ENCODE data around the gene CRYBB3.
A peak's percentile ranks its signal among the peaks of the same experiment; 100 is the strongest.

Gene CRYBB3

DNA sequence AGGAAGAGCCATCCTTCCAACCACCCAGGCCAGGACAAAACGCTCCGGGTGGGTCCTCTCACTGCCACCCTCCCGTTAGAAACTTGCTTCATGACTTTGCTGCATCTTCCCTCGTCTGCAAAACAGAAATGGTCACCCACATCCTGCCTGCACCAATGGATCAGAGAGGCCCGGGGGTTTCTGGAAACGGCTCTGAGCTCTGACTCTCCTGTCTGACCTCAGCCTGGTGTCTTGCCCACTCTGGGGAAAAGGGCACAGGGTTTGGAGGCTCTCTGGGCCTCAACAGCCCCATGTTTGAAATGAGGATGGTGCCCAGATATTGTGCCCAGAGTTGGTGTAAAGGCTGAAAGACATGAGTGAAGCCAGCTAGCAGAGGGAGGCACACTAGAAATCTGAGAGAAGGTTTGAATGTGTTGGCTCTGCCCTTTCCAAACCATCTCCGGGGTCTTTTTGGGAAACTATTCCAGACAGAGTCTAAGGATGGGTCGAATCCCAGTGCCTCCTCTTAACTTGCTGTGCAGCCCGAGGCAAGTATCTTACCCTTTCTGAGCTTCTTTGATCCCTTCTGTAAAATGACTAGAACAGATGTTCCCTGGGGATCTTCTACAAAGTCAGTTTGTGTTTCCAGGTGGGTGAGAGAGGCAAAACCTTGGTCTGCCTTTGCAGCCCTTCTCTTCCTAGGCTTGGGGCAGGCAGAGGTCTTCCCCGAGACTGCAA, 2.1 kb downstream of the CRYBB3 start:
- TF ChIP-seq EP300 (IDR thresholded peaks at IDR 0.05; ENCODE audit: borderline replicate concordance) = no peak
- no peak for TF ChIP-seq NFIC (IDR thresholded peaks at IDR 0.05)
- TF ChIP-seq, protein P1, sequence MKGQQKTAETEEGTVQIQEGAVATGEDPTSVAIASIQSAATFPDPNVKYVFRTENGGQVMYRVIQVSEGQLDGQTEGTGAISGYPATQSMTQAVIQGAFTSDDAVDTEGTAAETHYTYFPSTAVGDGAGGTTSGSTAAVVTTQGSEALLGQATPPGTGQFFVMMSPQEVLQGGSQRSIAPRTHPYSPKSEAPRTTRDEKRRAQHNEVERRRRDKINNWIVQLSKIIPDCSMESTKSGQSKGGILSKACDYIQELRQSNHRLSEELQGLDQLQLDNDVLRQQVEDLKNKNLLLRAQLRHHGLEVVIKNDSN (IDR thresholded peaks at IDR 0.05) = no peak
- TF ChIP-seq EGR1 (IDR thresholded peaks at IDR 0.05) = no peak
- TF ChIP-seq, protein P2, sequence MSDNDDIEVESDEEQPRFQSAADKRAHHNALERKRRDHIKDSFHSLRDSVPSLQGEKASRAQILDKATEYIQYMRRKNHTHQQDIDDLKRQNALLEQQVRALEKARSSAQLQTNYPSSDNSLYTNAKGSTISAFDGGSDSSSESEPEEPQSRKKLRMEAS (IDR thresholded peaks at IDR 0.05) = no peak
- TF ChIP-seq, protein P3, sequence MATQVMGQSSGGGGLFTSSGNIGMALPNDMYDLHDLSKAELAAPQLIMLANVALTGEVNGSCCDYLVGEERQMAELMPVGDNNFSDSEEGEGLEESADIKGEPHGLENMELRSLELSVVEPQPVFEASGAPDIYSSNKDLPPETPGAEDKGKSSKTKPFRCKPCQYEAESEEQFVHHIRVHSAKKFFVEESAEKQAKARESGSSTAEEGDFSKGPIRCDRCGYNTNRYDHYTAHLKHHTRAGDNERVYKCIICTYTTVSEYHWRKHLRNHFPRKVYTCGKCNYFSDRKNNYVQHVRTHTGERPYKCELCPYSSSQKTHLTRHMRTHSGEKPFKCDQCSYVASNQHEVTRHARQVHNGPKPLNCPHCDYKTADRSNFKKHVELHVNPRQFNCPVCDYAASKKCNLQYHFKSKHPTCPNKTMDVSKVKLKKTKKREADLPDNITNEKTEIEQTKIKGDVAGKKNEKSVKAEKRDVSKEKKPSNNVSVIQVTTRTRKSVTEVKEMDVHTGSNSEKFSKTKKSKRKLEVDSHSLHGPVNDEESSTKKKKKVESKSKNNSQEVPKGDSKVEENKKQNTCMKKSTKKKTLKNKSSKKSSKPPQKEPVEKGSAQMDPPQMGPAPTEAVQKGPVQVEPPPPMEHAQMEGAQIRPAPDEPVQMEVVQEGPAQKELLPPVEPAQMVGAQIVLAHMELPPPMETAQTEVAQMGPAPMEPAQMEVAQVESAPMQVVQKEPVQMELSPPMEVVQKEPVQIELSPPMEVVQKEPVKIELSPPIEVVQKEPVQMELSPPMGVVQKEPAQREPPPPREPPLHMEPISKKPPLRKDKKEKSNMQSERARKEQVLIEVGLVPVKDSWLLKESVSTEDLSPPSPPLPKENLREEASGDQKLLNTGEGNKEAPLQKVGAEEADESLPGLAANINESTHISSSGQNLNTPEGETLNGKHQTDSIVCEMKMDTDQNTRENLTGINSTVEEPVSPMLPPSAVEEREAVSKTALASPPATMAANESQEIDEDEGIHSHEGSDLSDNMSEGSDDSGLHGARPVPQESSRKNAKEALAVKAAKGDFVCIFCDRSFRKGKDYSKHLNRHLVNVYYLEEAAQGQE (IDR thresholded peaks at IDR 0.05; ENCODE audit: low read depth) = no peak
- no peak for TF ChIP-seq RAD21 (IDR thresholded peaks at IDR 0.05; ENCODE audit: low read depth)
- no peak for TF ChIP-seq CREB1 (IDR thresholded peaks at IDR 0.05; ENCODE audit: low read depth)
- TF ChIP-seq FOXM1 (IDR thresholded peaks at IDR 0.05; ENCODE audit: borderline replicate concordance, low read depth) = no peak
- no peak for TF ChIP-seq YY1 (IDR thresholded peaks at IDR 0.05; ENCODE audit: low read depth)
- no peak for TF ChIP-seq ZBTB7A (IDR thresholded peaks at IDR 0.05; ENCODE audit: low read depth)
- no peak for TF ChIP-seq CEBPB (IDR thresholded peaks at IDR 0.05)
- no peak for TF ChIP-seq TCF12 (IDR thresholded peaks at IDR 0.05; ENCODE audit: low read depth)
- no peak for TF ChIP-seq TAF1 (IDR thresholded peaks at IDR 0.05; ENCODE audit: low read depth)
- TF ChIP-seq TEAD4 (IDR thresholded peaks at IDR 0.05) = no peak

DNA sequence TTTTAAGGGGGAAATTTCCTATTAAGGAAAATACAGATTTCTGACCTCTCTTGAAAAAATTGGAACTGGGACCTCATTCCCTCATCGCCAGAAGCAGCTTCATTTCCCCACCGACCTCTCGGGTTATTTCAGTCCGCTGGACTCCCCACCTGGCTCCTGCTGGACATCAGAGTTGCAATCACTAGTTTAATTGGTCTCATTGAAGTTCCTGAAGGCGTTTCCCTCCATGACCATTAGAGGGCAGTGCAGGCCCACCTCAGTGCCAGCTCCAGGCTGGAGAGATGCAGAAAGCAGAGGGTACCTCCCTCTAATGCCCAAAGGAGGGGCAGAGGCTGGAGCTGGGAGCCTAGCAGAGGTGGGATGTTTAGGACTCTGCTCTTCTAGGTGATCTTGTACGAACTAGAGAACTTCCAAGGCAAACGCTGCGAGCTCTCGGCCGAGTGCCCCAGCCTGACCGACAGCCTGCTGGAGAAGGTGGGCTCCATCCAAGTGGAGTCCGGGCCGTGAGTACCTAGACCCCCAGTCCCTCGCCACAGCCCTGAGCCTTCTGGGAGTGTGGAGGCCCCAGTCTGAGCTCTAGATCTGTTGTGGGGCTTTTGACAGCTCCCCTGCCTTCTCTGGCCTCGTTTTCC, 2.7 kb downstream of the CRYBB3 start:
- TF ChIP-seq RAD21 (IDR thresholded peaks at IDR 0.05; ENCODE audit: low read depth) (peak; percentile 76), ZBTB7A (IDR thresholded peaks at IDR 0.05; ENCODE audit: low read depth) (no peak)

GRCh38 chr22:25203082-25203481, 3.4 kb downstream of the CRYBB3 start:
- no peak for TF ChIP-seq RAD21 (IDR thresholded peaks at IDR 0.05; ENCODE audit: low read depth)
- TF ChIP-seq EP300 (IDR thresholded peaks at IDR 0.05; ENCODE audit: borderline replicate concordance) = no peak
- no peak for TF ChIP-seq EGR1 (IDR thresholded peaks at IDR 0.05)
- TF ChIP-seq, protein P3 (IDR thresholded peaks at IDR 0.05; ENCODE audit: low read depth) = no peak
- TF ChIP-seq YY1 (IDR thresholded peaks at IDR 0.05; ENCODE audit: low read depth) = no peak
- TF ChIP-seq, protein P1 (IDR thresholded peaks at IDR 0.05) = no peak
- TF ChIP-seq CREB1 (IDR thresholded peaks at IDR 0.05; ENCODE audit: low read depth) = no peak
- no peak for TF ChIP-seq TAF1 (IDR thresholded peaks at IDR 0.05; ENCODE audit: low read depth)
- no peak for TF ChIP-seq FOXM1 (IDR thresholded peaks at IDR 0.05; ENCODE audit: borderline replicate concordance, low read depth)
- TF ChIP-seq ZBTB7A (IDR thresholded peaks at IDR 0.05; ENCODE audit: low read depth) = no peak
- TF ChIP-seq NFIC (IDR thresholded peaks at IDR 0.05) = no peak
- TF ChIP-seq CEBPB (IDR thresholded peaks at IDR 0.05) = no peak
- TF ChIP-seq TCF12 (IDR thresholded peaks at IDR 0.05; ENCODE audit: low read depth) = no peak
- no peak for TF ChIP-seq TEAD4 (IDR thresholded peaks at IDR 0.05)

DNA sequence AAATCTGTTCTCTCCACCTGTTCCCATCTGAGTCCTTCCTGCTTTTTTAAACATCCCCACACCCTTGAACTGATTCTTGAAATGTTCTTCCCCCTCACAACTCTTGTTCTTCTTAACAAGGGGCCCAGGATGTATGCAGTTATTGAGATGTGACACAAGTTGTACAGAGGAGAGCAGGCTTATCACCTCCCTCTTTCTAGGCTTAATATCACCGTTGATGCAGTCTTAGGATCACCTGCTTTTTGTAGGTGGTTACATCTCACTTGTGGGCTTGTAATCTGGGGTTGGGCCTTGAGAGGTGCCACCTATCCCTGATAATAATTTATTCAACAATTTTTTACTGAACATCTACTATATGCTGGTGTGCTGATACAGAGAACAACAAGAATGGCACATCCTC, 6.2 kb downstream of the CRYBB3 start:
- TF ChIP-seq FOXM1 (IDR thresholded peaks at IDR 0.05; ENCODE audit: borderline replicate concordance, low read depth) = no peak
- TF ChIP-seq, protein P3 (IDR thresholded peaks at IDR 0.05; ENCODE audit: low read depth) = no peak
- no peak for TF ChIP-seq TAF1 (IDR thresholded peaks at IDR 0.05; ENCODE audit: low read depth)
- TF ChIP-seq CREB1 (IDR thresholded peaks at IDR 0.05; ENCODE audit: low read depth) = no peak
- no peak for TF ChIP-seq YY1 (IDR thresholded peaks at IDR 0.05; ENCODE audit: low read depth)
- TF ChIP-seq, protein P1 (IDR thresholded peaks at IDR 0.05) = no peak
- TF ChIP-seq, protein P2 (IDR thresholded peaks at IDR 0.05) = no peak
- TF ChIP-seq NFIC (IDR thresholded peaks at IDR 0.05) = no peak
- TF ChIP-seq CEBPB (IDR thresholded peaks at IDR 0.05) = no peak
- TF ChIP-seq TEAD4 (IDR thresholded peaks at IDR 0.05) = no peak
- no peak for TF ChIP-seq TCF12 (IDR thresholded peaks at IDR 0.05; ENCODE audit: low read depth)

Measured in Ishikawa (cell line).